Upper lobe of left lung (tissue), 6 donors: ENCODE results near the gene NLRP9. TPM values are rescaled to one million over a fixed set of nuclear protein-coding genes. Genes with fewer than 3 reads are reported as not detected.

Experiments used
- ATAC-seq, 2 donors: fragments of 200-7000 bp; cut with Tn5 transposase; one replicate each; pipeline ENCODE4 v1.9.1; 2022; ENCODE audit warnings: mild to moderate bottlenecking in 2 of 2, moderate library complexity in 2 of 2; ENCODE audit not compliant: low FRiP score in 2 of 2
- DNase-seq, 2 donors: peaks; one replicate each; pipeline ENCODE4 v3.0.0-alpha.2; 2019 to 2020
- H3K27ac ChIP-seq, 4 donors: fragments of 200-600 bp; sonication (generic); one replicate each; pipeline ENCODE4 v1.5.1; 2016 to 2019
- H3K27me3 ChIP-seq, 4 donors: fragments of 200-600 bp; sonication (generic); one replicate each; pipeline ENCODE4 v1.5.1; 2017 to 2019
- H3K36me3 ChIP-seq, 4 donors: fragments of 200-600 bp; sonication (generic); one replicate each; pipeline ENCODE4 v1.5.1; 2016 to 2019
- H3K4me1 ChIP-seq, 4 donors: fragments of 200-600 bp; sonication (generic); one replicate each; pipeline ENCODE4 v1.5.1; 2018 to 2019
- H3K4me3 ChIP-seq, 4 donors: fragments of 200-600 bp; sonication (generic); one replicate each; pipeline ENCODE4 v1.5.1; 2017 to 2019; ENCODE audit warnings: mild to moderate bottlenecking in 2 of 4, moderate library complexity in 1 of 4
- H3K9me3 ChIP-seq, 4 donors: fragments of 200-600 bp; sonication (generic); one replicate each; pipeline ENCODE4 v1.5.1; 2018 to 2019
- EP300 ChIP-seq, 4 donors: sonication (generic); formaldehyde crosslinking; IDR thresholded peaks; one replicate each; pipeline ENCODE4 v1.5.1; 2017; ENCODE audit warnings: antibody characterized with exemption in 4 of 4, control low read depth in 2 of 4
- POLR2A ChIP-seq, 4 donors: fragments of 450-650 bp; IDR thresholded peaks; one replicate each; pipeline ENCODE4 v1.5.1; 2016 to 2017; ENCODE audit warnings: antibody characterized with exemption in 4 of 4, mild to moderate bottlenecking in 2 of 4
- POLR2AphosphoS5 ChIP-seq, 2 donors: sonication (generic); formaldehyde crosslinking; IDR thresholded peaks; one replicate each; pipeline ENCODE4 v1.5.1; 2017; ENCODE audit warnings: antibody characterized with exemption in 2 of 2
- WGBS, 2 donors: methylation state at CpG; one replicate each; pipeline ENCODE4 v1.1.5; 2017 to 2018; 5-methylcytosine and 5-hydroxymethylcytosine counted together
- total RNA-seq, 6 donors: library from RNA; depleted of rRNA in 4 of 6; stranded (reverse); fragments of >200 nt in 4 of 6; gene quantifications; one replicate each; pipeline versions ENCODE4 v1.1.0 to v1.2.1, GENCODE V29; 2016 to 2021
- TF ChIP-seq, protein P1 (sequence below), 6 experiments: fragments of 450-650 bp in 4 of 6; fragments of 200-600 bp in 2 of 6; sonication (generic) in 2 of 6; IDR thresholded peaks; one replicate each; pipeline ENCODE4 v1.5.1; 2016 to 2019; ENCODE audit warnings: antibody characterized with exemption in 6 of 6
- donor health status: DM: no; HTN: no; CAD: no; lungs with moderate emphysema.
- donor health status: DM: no; HTN: yes; CAD: no; lungs with severe emphysema.

NLRP9 gene
- total RNA-seq, 6 donors from 2014 or later = not detected

DNA sequence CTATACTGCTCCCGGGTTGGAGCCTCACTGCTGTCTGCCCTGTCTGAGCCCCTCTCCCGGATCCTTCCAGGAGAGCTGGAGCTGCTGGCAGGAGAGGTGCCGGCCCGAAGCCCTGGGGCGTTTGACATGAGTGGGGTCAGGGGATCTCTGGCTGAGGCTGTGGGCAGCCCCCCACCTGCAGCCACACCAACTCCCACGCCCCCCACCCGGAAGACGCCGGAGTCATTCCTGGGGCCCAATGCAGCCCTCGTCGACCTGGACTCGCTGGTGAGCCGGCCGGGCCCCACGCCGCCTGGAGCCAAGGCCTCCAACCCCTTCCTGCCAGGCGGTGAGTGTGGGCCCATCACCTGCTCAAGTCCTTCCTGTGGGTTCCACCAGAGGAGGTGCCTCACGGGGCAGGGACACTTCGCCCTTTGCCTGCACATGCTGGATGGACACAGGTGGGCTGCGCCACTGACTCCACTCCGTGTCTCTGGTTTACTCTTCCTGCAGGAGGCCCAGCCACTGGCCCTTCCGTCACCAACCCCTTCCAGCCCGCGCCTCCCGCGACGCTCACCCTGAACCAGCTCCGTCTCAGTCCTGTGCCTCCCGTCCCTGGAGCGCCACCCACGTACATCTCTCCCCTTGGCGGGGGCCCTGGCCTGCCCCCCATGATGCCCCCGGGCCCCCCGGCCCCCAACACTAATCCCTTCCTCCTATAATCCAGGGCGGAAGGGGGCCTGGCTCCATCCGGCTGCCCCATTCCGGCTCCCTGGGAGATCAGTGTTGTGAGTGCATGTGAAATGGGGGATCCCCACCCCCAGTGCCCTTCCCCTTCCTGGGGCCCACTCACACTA lies 43.3 kb downstream of the NLRP9 start:
- TF ChIP-seq POLR2A (IDR thresholded peaks at IDR 0.05) (no peak), EP300 (IDR thresholded peaks at IDR 0.05) (no peak), POLR2AphosphoS5 (IDR thresholded peaks at IDR 0.05) (no peak)
- TF ChIP-seq, protein P1, sequence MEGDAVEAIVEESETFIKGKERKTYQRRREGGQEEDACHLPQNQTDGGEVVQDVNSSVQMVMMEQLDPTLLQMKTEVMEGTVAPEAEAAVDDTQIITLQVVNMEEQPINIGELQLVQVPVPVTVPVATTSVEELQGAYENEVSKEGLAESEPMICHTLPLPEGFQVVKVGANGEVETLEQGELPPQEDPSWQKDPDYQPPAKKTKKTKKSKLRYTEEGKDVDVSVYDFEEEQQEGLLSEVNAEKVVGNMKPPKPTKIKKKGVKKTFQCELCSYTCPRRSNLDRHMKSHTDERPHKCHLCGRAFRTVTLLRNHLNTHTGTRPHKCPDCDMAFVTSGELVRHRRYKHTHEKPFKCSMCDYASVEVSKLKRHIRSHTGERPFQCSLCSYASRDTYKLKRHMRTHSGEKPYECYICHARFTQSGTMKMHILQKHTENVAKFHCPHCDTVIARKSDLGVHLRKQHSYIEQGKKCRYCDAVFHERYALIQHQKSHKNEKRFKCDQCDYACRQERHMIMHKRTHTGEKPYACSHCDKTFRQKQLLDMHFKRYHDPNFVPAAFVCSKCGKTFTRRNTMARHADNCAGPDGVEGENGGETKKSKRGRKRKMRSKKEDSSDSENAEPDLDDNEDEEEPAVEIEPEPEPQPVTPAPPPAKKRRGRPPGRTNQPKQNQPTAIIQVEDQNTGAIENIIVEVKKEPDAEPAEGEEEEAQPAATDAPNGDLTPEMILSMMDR (IDR thresholded peaks at IDR 0.05) = no peak
- Histone ChIP-seq H3K36me3 (peaks cover 42 to 96% (median 73%) of the 10 kb centered on the region in 4 donors), H3K4me1 (no peaks in the 10 kb centered on the region), H3K4me3 (no peak overlapping the region), H3K9me3 (no peaks in the 10 kb centered on the region), H3K27me3 (no peaks in the 10 kb centered on the region), H3K27ac (no peak overlapping the region)
- peak in 1 of 2 donors; percentile 73 for DNase-seq
- 94 to 96% methylated on average over 21 to 35 of the region's 37 CpGs for WGBS, 2 donors
- no peak for ATAC-seq

DNA sequence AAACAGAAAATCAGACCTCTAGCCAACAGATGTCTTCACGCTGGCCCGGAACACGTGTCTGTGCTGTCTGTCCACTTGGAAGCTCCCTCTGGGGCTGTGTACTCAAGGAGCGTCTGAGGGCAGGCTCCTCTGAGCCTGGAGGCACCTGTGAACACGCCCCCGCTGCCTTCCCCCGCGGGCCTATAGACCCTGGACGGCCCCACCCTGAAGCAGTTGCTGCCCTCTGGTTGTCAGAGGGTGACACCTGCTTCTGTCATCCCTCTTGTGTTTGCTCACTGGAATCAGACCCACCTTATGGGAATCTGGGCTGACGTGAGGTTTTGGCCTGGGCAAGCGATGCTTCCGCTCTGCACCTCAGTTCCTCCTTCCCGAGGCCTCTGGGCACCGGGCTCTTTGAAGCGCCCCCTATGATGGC lies 44.0 kb downstream of the NLRP9 start:
- Histone ChIP-seq H3K9me3 (no peaks in the 10 kb centered on the region), H3K4me3 (no peak overlapping the region), H3K27me3 (no peaks in the 10 kb centered on the region), H3K4me1 (no peaks in the 10 kb centered on the region), H3K36me3 (peaks cover 48 to 100% (median 79%) of the 10 kb centered on the region in 4 donors), H3K27ac (no peak overlapping the region)
- no peak for DNase-seq
- no peak for ATAC-seq
- 88 to 89% methylated on average over 12 to 15 of the region's 15 CpGs for WGBS, 2 donors
- no peak for TF ChIP-seq POLR2A (IDR thresholded peaks at IDR 0.05)
- TF ChIP-seq POLR2AphosphoS5 (IDR thresholded peaks at IDR 0.05) = no peak
- TF ChIP-seq, protein P1 (IDR thresholded peaks at IDR 0.05) = no peak
- no peak for TF ChIP-seq EP300 (IDR thresholded peaks at IDR 0.05)

DNA sequence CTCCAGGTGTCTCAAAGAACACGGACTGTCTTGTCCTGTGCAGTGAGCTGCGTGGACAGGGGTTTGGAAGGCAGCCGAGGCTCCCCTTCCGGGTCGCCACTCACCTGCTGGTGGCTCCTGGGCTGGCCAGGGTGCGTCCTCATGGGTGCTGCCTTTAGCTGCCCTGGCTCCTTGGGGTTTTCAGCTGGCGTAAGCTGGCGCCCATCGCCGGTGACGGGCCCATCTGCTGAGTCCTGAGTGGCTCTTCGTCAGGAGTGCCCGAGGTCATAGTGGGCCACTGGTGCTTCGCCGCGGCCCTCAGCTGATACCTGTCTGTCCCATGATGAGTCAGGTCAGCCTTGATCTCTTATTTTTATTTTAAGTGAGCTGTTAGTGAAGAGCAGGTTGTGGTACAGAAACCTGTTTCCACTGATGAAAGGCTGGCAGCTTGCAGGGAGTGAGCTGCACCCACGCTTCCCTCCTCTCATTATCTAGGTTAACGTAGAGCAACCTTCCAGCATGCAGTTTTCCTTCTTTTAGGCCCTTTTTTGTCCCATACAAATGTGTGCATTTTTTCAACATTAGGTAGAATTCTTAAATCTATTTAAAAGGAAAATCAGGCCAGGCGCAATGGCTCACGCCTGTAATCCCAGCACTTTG lies 44.7 kb downstream of the NLRP9 start:
- Histone ChIP-seq H3K27me3 (no peaks in the 10 kb centered on the region), H3K27ac (no peak overlapping the region), H3K36me3 (peaks cover 56 to 100% (median 87%) of the 10 kb centered on the region in 4 donors), H3K9me3 (no peaks in the 10 kb centered on the region), H3K4me1 (no peaks in the 10 kb centered on the region), H3K4me3 (no peak overlapping the region)
- no peak for TF ChIP-seq EP300 (IDR thresholded peaks at IDR 0.05)
- TF ChIP-seq, protein P1 (IDR thresholded peaks at IDR 0.05) = no peak
- DNase-seq (peak in 1 of 2 donors; percentile 71), ATAC-seq (no peak)
- 93 to 95% methylated on average over 14 to 16 of the region's 20 CpGs for WGBS, 2 donors

DNA sequence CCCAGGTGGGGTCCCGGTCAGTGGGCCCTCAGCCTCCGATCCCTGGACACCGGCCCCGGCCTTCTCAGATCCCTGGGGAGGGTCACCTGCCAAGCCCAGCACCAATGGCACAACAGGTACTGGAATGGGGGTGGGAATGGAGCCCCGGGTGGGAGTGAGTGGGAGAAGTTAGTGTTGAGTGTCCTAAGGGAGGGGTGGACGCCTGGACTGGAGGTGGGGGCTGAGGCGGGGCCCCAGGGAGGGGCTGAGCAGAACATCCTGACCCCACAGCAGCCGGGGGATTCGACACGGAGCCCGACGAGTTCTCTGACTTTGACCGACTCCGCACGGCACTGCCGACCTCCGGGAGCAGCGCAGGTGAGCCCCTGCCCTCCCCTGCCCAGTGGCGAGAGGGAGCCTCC lies 45.5 kb downstream of the NLRP9 start:
- TF ChIP-seq POLR2AphosphoS5 (IDR thresholded peaks at IDR 0.05) = no peak
- TF ChIP-seq EP300 (IDR thresholded peaks at IDR 0.05) = no peak
- no peak for TF ChIP-seq POLR2A (IDR thresholded peaks at IDR 0.05)
- TF ChIP-seq, protein P1 (IDR thresholded peaks at IDR 0.05) = no peak
- no peak overlapping the region for H3K27ac ChIP-seq
- DNase-seq (peak in 1 of 2 donors; percentile 62), ATAC-seq (no peak)
- H3K9me3 ChIP-seq = no peaks in the 10 kb centered on the region
- 96 to 100% methylated on average over 8 to 19 of the region's 19 CpGs for WGBS, 2 donors
- peaks cover 56 to 100% (median 90%) of the 10 kb centered on the region in 4 donors for H3K36me3 ChIP-seq
- no peaks in the 10 kb centered on the region for H3K4me1 ChIP-seq
- no peak overlapping the region for H3K4me3 ChIP-seq
- H3K27me3 ChIP-seq = no peaks in the 10 kb centered on the region
